ENCODE data around the gene FAM227B. TPM values are rescaled to one million over a fixed set of nuclear protein-coding genes. Genes with fewer than 3 reads are reported as not detected.
"Not testable (repeated sequence)": the region's sequence is repeated elsewhere in the genome, so short reads cannot be mapped to it uniquely, and the experiment has no call there.

The FAM227B gene
- total RNA-seq, 1 donor from 2014 or later = 6.0 TPM

DNA sequence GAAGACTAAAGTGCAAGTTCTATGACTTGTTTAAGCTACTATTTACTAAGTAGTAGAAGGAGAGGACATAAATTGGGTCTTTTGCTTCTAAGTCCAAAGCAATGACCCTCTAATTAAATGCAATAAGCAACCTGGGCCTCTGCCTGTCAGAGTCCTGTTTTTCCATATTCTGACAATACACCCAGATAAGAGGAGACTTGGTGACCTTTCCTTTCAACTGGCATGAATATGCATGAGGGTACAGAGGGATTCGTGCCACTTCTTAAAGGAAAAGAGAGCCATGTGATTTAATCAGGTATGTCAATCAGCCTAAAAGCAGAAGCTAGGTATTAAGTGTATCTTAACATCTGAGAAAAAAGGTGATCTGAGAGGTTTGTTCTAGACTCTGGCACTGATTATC is 248.3 kb downstream of the FAM227B start:
- DNase-seq (ENCODE audit: low spot score) = no peak

DNA sequence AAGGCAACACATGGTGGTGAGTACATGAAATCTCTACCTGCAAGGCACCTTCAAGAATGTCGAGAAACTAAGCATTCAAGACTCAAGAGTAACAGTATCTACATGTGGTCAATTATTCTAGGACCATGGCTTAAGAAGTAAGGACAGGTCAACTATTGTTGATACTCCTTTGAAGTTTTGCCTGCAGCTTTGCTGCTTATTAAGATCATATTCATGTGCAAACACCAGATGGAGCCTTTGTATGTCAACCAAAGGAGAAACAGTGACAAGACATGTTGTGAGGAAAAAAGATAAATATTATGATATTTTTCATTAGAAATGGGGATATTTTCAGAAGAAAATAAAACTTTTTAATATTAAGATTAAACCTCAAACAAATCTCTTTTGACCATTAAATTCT is 249.8 kb downstream of the FAM227B start:
- no peak for DNase-seq (ENCODE audit: low spot score)

DNA sequence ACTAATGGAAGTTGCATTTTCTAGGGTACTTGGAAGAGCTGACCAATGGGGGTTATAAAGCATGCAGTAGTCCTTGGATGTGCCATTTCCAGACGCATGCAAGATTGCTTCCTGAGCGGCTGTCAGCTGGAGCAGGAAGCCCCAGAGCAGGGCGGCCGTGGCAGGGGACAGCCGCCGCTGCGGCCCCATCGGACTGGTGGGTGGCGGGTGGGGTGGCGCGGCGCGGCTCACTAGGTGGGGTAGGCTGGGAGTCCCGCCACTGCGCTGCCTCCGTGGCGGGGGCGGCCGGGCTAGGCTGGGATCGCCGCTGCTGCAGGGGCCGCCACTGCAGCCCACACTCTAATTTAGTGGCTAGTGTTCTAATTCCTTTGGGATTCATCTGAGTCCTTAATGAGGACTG is 254.1 kb downstream of the FAM227B start:
- no peak for DNase-seq (ENCODE audit: low spot score)

DNA sequence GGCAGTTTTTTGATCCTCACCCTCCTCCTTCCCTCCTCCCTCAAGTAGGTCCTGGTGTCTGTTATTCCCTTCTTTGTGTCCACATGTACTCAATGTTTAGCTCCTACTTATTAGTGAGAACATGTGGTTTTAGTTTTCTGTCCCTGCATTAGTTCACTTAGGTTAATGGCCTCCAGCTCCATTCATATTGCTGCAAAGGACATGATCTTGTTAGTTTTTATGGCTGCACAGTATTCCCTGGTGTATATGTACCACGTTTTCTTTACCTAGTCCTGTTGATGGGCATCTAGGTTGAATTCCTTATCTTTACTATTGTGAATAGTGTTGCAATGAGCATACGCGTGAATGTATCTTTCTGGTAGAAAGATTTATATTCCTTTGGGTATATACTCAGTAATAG is 259.2 kb downstream of the FAM227B start:
- no peak for DNase-seq (ENCODE audit: low spot score)

DNA sequence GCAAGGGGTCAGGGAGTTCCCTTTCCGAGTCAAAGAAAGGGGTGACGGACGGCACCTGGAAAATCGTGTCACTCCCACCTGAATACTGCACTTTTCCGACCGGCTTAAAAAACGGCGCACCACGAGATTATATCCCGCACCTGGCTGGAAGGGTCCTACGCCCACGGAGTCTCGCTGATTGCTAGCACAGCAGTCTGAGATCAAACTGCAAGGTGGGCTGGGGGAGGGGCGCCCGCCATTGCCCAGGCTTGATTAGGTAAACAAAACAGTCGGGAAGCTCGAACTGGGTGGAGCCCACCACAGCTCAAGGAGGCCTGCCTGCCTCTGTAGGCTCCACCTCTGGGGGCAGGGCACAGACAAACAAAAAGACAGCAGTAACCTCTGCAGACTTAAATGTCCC is 266.2 kb downstream of the FAM227B start:
- DNase-seq (ENCODE audit: low spot score) = not testable (repeated sequence)

DNA sequence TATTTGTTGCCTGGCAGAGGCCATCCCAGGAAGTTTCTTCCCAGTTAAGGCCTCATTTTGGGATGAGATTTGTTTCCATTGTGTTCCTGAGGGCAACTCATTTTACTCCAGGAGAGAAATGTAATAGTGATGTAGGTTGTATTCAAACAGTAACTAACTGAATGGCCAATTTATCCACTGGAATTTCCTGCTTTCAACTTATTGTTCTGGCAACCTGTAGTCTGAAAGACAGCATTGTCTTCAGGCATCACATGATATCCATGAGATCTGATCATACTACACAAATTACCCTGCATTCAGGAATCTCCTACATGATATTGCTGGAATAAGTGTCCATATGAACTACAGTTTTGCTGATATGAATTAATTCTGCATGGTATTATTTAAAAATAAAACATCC is 277.1 kb downstream of the FAM227B start:
- DNase-seq (ENCODE audit: low spot score) = no peak

DNA sequence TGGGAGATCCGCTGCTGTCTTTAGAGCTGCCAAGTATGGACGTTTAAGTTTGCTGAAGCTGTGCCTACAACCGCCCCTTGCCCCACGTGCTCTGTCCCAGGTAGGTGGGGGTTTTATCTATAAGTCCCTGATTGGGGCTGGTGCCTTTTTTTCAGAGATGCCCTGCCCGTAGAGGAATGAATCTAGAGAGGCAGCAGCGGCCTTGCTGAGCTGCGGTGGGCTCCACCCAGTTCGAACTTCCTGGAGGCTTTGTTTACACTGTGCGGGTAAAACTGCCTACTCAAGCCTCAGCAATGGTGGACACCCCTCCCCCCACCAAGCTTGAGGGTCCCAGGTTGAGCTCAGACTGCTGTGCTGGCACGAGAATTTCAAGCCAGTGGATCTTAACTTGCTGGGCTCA is 281.0 kb downstream of the FAM227B start:
- no peak for DNase-seq (ENCODE audit: low spot score)

DNA sequence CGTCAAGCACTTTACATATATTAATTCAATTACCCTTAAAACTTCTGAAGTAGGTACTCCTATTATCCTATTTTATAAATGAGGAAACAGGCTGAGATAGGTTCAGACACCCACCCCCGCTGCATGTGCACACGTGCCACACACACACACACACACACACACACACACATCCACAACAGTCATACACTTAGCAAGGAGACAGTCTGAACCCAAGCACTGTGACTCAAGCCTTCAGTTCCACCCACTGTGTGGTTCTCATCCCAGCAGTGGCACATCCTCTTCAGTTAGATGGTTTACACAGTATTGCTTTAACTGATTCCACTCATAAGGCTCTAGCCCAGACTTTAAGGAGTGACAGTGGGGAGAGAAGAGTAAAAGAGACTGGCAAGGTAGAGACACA is 288.7 kb downstream of the FAM227B start:
- DNase-seq (ENCODE audit: low spot score) = no peak

DNA sequence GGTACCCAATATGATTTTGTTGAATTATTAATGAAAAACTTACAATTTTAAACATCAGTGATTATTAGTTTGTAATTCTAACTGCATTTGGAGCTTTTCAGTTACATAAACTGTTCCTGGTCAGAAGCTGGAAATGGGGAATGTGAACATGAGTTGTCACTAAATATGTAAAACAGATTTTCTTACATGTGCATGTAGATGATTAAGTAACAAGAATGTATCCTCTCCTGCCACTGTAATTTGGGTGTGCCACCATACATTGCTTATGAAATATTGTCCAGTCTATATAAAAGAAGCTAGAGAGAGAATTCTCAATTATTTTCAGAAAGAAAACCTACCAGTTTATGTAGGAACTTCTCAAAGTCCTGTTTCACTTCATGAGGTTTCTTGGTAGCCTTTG is 289.2 kb downstream of the FAM227B start:
- DNase-seq (ENCODE audit: low spot score) = no peak

DNA sequence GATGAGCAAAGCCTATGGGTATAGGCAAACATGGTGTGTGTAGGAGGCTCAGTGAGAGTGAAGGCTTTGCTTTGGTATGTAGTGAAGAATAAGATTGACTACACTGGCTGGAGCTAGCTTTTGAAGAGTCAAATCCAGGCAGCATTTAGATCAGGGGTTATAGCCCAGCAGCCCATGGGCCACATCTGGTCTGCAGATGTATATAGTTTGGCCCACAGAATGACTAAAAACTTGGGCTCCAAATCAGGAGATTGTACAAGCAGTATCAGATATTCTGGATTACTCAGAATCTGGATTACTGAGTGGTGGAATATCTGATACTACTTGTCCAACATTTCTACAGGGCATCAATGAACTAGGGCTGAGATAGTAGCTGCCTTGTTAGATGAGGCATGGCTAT is 290.5 kb downstream of the FAM227B start:
- no peak for DNase-seq (ENCODE audit: low spot score)

DNA sequence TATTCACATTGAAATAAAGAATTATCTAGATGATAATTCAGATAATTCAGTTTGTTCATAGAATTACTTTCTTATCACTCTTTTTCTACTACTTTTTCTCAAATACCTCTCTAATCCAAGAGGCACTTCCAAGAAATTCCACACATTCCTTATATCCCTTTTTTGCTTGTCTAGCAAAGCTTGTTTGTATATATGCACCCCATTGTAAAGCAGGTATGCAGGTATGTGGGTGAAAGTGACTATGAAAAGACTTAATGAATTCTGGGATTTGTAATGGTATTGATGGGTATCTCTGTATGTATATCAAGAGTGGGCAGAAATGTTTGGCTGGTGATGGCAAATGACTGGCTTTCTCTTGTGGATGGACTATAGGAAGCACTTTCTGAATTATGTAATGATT is 291.7 kb downstream of the FAM227B start:
- DNase-seq (ENCODE audit: low spot score) = no peak

DNA sequence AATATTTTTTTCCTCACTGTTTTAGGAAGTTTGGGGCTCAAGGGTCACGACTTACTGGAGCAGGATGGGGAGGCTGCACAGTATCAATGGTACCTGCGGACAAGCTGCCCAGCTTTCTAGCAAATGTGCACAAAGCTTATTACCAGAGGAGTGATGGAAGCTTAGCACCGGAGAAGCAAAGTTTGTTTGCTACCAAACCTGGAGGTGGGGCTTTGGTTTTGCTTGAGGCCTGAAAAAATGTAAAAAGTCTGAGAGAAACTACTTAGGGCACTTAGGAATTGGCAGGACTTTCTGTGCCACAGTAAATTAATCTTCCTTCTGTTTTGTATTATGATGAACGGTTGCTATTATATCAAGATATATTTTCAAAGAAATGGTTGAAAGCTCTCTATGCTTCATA is 292.7 kb downstream of the FAM227B start:
- no peak for DNase-seq (ENCODE audit: low spot score)

DNA sequence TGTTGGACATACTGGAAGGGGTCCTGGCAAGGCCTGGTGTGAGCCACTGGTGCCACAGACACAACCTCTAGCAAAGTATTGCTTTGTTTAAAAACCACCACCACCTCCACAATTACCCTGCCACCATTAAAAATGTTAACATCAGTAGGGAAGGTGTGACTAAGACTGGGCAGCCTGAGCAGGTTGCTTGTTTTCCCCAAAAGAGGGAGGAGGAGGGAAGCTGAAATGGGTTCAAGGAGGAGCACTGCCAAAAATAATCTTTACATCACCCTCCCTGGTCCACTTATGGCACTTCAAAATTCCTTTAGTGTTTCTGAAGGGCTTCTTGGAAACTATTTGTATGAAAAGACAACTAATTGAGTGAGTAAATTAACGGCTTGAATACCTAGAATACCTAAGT is 297.4 kb downstream of the FAM227B start:
- DNase-seq (ENCODE audit: low spot score) = no peak

DNA sequence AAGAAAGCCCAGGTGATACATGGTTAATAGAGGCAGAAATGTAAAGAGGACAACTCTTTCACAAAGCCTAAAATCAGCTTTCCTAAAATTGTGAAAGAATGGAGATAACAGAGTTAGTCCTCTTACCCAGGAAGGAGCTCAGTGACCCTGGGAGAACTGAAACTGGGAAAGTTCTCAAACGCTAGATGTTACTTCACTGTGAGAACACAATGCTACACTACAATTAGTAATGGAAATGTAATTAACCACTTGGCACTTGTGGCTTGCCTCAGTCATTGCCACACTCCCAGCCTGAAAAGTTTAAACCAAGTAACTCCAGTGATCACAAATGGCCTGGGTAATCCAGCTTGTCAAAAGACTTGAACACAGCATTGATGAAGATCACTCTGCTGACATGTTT is 300.3 kb downstream of the FAM227B start:
- DNase-seq (ENCODE audit: low spot score) = no peak

DNA sequence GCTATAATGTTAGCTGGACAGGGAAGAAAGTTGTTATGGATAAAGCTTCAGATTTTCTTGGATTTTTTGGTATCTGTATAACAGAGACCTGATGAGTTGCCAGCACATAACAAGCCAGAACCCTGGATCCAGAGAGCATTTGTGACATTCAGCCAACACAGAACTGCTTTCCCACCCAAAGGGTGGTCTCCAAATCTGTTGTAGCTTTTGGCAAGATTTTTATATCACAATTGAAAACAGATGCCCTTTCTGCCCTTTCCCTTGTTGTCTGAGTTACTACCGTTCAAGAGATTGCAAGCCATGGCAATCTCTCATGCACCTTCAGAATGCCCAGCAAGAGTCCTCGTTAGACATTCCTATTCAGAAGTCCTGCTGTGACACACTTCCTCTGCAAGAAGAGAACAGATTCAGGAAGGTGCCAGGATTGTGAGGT is 305.2 kb downstream of the FAM227B start:
- no peak for DNase-seq (ENCODE audit: low spot score)

DNA sequence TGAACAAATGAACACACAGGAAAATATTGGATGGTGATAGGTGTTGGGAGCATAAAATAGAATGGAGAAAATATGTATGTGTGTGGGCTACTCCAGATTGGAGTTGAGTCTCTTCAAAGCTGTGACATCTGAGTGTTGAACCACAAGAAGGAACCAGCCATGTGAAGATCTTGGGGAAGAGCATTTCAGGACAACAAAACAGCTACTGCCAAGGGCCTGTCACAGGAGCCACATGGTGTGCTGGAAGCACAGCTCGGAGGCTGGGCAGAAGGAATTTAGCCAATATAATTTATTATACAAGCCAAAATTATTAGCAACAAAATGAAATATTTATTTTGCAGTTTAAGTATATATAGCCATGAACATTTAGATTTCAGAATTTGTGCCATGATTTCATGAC is 305.9 kb downstream of the FAM227B start:
- DNase-seq (ENCODE audit: low spot score) = no peak

DNA sequence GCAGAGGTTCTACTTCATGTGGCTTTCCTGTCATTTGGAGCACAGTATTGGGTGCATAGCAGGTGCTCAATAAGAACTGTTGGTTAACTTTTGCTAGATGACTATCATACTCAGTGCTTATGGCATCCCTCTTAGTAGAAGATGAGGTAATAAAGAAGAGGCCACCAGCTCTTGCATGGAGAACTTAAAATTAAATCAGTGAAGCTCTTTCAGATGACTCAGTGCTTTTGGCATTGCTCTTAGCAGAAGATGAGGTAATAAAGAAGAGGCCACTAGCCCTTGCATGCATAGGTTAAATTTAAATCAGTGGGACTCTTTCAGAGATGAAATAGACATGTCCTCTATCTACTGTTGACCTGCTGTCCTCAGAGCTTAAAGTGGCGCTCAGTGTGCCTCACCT is 307.0 kb downstream of the FAM227B start:
- no peak for DNase-seq (ENCODE audit: low spot score)

DNA sequence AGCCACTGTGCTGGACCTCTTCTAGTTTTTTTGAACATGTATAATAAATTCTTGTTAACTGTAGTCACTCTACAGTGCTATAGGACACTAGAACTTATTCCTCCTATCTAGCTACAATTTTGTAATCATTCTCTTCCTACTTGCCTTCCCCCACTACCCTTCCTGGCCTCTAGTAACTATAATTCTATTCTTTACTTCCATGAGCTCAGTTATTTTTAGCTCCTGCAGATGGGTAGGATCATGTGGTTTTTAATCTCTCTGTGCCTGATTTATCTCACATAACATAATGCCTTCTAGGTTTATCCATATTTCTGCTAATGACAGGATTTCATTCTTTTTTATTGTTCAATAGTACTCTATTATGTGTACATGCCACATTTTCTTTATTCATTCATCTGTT is 310.7 kb downstream of the FAM227B start:
- no peak for DNase-seq (ENCODE audit: low spot score)

DNA sequence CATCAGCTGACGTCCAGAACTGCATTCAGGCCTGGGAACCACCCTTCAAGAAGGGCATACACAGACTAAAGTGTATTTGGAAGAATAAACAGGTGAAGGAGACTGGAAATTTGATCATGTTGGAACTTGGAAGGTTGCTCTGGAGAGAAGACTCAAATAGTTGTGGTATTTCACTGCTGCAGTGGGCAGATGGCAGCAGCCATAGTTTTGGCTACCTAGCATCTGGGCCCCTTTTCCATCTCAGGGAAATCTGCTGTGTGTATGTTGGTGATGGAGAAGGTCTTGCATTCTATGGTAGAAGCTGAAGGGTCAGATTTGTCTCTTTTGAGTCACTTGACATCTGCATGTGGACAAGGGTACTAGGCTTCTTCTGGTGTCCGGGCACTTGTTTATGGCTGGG is 311.9 kb downstream of the FAM227B start:
- DNase-seq (ENCODE audit: low spot score) = no peak

DNA sequence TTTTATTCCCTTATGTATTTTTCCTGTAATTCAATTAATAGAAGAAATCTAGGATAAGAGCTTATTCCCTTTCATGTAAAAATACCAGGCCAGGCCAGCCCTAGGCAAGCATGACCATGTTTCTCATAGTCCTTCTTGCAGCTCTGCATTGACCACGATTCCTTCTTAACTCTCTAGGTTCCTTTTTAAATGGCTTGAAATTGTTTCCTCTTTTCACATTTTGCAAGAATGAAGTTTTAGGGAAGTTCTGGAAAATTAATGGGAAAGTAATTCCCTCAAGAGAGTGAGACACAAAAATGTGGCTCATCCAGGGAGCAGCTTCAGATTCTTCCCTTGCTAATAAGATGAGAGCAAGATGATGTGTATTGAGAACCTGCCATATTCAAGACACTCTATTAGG is 314.1 kb downstream of the FAM227B start:
- DNase-seq (ENCODE audit: low spot score) = no peak

DNA sequence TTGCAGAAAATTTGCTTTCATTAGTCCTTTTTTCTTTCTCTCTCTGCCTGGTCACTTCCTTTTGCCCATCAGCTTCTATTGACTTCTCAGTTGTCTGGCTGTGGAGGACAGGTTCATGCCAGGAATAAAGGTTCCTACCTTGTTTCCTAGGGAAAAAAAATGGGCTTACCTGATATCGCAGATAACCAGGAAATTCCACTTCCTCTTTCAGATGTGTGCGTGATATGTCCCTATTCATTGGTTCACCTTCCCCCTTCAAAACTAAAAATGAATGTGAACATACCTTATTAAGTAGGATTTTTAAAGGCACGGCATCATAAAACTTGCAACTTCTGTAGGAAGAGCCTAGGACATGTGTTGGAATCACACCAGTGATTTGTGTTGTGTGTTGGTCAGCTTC is 317.6 kb downstream of the FAM227B start:
- DNase-seq (ENCODE audit: low spot score) = no peak

DNA sequence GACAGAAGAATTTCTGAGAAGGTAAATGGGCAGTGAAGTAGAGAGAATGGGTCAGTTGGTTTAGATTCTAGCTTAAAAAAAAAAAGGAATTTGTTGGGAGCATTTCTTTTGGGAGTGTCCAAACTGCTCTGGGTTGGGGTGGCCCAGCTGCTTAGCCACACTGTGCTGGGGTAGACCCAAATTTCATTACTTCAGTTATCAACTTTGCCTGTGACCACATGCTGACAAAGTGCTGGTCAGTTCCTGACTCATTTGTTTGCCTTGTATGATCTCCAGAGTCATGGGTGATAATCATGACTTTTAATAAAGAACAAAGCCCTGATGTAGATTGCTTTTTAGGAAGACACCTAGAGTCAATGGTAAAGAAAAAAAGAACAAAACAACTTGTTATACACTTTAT is 319.1 kb downstream of the FAM227B start:
- DNase-seq (ENCODE audit: low spot score) = no peak

DNA sequence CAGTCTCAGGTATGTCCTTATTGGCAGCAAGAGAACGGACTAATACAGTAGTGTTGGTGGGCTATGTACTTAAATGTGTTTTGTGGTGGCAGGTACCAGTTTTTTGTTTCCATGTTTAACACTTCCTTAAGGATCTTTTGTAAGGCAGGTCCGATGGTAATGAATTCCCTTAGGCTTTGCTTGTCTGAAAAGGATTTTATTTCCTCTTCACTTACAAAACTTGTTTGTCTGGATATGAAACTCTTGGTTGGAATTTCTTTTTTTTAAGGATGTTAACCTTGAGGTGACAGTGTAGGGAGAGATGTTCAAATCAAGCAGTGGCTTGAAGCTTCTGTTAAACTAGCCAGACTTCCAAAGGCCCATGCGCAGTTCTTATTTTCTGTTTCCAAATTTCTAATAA is 319.8 kb downstream of the FAM227B start:
- no peak for DNase-seq (ENCODE audit: low spot score)

DNA sequence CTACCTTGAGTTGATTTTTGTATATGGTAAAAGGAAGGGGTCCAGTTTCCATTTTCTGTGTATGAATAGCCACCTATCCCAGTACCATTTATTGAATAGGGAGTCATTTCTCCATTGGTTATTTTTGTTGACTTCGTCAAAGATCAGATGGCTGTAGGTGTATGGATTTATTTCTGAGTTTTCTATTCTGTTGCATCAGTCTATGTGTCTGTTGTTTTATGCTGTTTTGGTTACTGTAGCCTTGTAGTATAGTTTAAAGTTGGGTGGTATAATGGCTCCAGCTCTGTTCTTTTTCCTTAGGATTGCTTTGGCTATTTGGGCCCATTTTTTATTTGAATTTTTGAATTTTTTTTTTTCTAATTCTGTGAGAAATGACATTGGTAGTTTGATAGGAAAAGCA is 323.0 kb downstream of the FAM227B start:
- DNase-seq (ENCODE audit: low spot score) = no peak

DNA sequence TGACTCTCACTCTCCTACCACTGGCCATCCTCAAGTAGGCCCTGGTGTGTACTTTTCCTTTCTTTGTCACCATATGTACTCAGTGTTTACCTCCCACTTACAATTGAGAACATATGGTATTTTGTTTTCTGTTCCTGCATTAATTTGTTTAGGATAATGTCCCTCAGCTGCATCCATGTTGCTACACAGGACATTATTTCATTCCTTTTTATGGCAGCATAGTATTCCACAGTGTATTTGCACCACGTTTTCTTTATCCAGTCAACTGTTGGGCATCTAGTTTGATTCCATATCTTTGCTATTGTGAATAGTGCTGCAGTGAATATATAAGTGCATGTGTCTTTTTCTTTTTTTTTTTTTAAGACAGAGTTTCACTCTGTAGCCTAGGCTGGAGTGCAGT is 324.4 kb downstream of the FAM227B start:
- no peak for DNase-seq (ENCODE audit: low spot score)

All from mucosa of gallbladder (tissue), 1 donor.